HEK293T (cell line): ENCODE results near the gene MAPK1IP1L.

Experiments used
- FOXM1 ChIP-seq: fragments of 450-650 bp; IDR thresholded peaks from 2 replicates; pipeline ENCODE4 v1.6.1; 2017; ENCODE audit warnings: mild to moderate bottlenecking, borderline replicate concordance
- HDGF ChIP-seq: fragments of 450-650 bp; IDR thresholded peaks from 2 replicates; pipeline ENCODE4 v1.6.1; 2017; ENCODE audit warnings: antibody characterized with exemption, borderline replicate concordance
- NFRKB ChIP-seq: fragments of 450-650 bp; IDR thresholded peaks from 2 replicates; pipeline ENCODE4 v1.6.1; 2016; ENCODE audit warnings: mild to moderate bottlenecking, moderate library complexity
- SP1 ChIP-seq: fragments of 450-650 bp; IDR thresholded peaks from 2 replicates; pipeline ENCODE4 v1.6.1; 2017

DNA sequence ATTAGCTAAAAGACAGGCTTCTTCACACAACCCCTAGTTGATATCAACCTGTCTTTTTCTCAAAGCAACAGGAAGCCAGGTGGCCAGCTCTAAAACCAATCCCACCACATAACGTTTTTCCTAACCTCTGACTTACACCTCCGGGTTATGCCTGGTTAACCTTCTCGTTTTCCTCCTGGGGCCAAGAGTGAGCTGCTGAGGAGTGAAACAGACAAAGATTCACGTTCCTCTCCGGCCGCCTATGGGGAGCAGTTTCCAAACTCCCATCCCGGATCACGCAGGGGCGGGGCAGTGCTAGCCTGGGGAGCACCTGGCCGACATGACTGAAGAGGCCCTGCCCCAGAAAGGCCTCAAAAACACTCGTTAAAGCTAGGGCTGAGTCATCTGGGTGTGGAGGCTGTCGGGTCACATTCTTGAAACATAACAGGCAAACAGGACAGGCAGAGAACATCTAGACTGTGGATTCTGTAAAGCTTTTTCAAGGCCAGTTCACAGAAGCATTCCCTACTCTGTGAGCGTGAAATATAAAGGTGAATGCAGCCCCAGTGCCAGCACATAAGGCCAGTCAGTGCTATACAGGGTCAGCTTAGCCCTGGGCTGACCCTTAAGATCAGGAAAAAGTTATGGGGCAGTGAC lies 51.7 kb downstream of the MAPK1IP1L start:
- TF ChIP-seq HDGF (no peak), SP1 (no peak), FOXM1 (no peak), NFRKB (no peak)
